PC-3 (cell line): ENCODE results near the gene INCA1. TPM values are rescaled to one million over a fixed set of nuclear protein-coding genes. Genes with fewer than 3 reads are reported as not detected.
A peak's percentile ranks its signal among the peaks of the same experiment; 100 is the strongest.

Experiments
- ATAC-seq: fragments of 200-7000 bp; cut with Tn5 transposase; 2 replicates; pipeline ENCODE4 v1.9.1; 2020; ENCODE audit warnings: mild to moderate bottlenecking, moderate library complexity
- BruUV-seq: library from RNA; stranded (reverse); fragments of 400-500 nt; replicated peaks from 2 replicates; lab custom pipeline; 2021; lab: Mats Ljungman, UMichigan
- CTCF ChIA-PET: fragments of 300-600 bp; sonication (Branson Sonifier 250); formaldehyde crosslinking; loops from one replicate; lab custom pipeline; 2022; ENCODE audit warnings: antibody characterized with exemption; lab: Charles Lee
- POLR2A ChIA-PET: fragments of 300-600 bp; sonication (Branson Sonifier 250); formaldehyde crosslinking; loops from one replicate; lab custom pipeline; 2022; ENCODE audit warnings: antibody characterized with exemption; ENCODE audit not compliant: unreplicated experiment; lab: Charles Lee
- DNase-seq: peaks from one replicate; pipeline ENCODE4 v3.0.0-alpha.2; 2015
- H2AFZ ChIP-seq: fragments of 300-600 bp; sonication (generic); 2 replicates; pipeline ENCODE4 v1.6.0; 2016; ENCODE audit warnings: antibody characterized with exemption, low read length
- H3F3A ChIP-seq: fragments of 300-600 bp; sonication (generic); one replicate; pipeline ENCODE4 v1.6.0; 2017; ENCODE audit warnings: antibody characterized with exemption, low read length, control low read depth, mild to moderate bottlenecking; ENCODE audit not compliant: unreplicated experiment
- H3K27ac ChIP-seq: fragments of 300-600 bp; sonication (generic); 2 replicates; pipeline ENCODE4 v1.5.1; 2016; ENCODE audit warnings: mild to moderate bottlenecking, low read length
- H3K27me3 ChIP-seq: fragments of 300-600 bp; sonication (generic); 2 replicates; pipeline ENCODE4 v1.6.1; 2016; ENCODE audit warnings: low read length, mixed read lengths
- H3K36me3 ChIP-seq: fragments of 300-600 bp; sonication (generic); 2 replicates; pipeline ENCODE4 v1.6.1; 2016; ENCODE audit warnings: low read depth, mixed run types, low read length, mixed read lengths
- H3K4me1 ChIP-seq: fragments of 300-600 bp; sonication (generic); 2 replicates; pipeline ENCODE4 v1.5.1; 2016; ENCODE audit warnings: low read length; ENCODE audit not compliant: insufficient read depth
- H3K4me2 ChIP-seq: fragments of 300-600 bp; sonication (generic); 2 replicates; pipeline ENCODE4 v1.6.0; 2016; ENCODE audit warnings: low read length
- H3K4me3 ChIP-seq: fragments of 300-600 bp; sonication (generic); 2 replicates; pipeline ENCODE4 v1.5.1; 2016; ENCODE audit warnings: mild to moderate bottlenecking, low read length, mixed read lengths
- H3K79me2 ChIP-seq: fragments of 300-600 bp; sonication (generic); 2 replicates; pipeline ENCODE4 v1.6.1; 2017; ENCODE audit warnings: low read length, mixed read lengths
- H3K9ac ChIP-seq: fragments of 300-600 bp; sonication (generic); 2 replicates; pipeline ENCODE4 v1.6.0; 2016; ENCODE audit warnings: mild to moderate bottlenecking, low read length
- H3K9me2 ChIP-seq: fragments of 300-600 bp; sonication (generic); replicated peaks from 2 replicates; pipeline ENCODE4 v1.6.1; 2016; ENCODE audit warnings: mixed run types, low read length, mixed read lengths
- H3K9me3 ChIP-seq: fragments of 300-600 bp; sonication (generic); 2 replicates; pipeline ENCODE4 v1.6.1; 2016; ENCODE audit warnings: low read length, mixed read lengths
- H4K20me1 ChIP-seq: fragments of 300-600 bp; sonication (generic); 2 replicates; pipeline ENCODE4 v1.6.1; 2016; ENCODE audit warnings: low read length, mixed read lengths
- EZH2 ChIP-seq: fragments of 300-600 bp; sonication (generic); IDR thresholded peaks from one replicate; pipeline ENCODE4 v1.6.1; 2017; ENCODE audit warnings: antibody characterized with exemption, mild to moderate bottlenecking, low read length; ENCODE audit not compliant: unreplicated experiment
- EZH2phosphoT487 ChIP-seq: fragments of 300-600 bp; sonication (generic); IDR thresholded peaks from 2 replicates; pipeline ENCODE4 v1.6.1; 2018; ENCODE audit warnings: mild to moderate bottlenecking, antibody characterized with exemption, low read length, borderline replicate concordance
- intact Hi-C: fragments of 100-400 bp; cut with micrococcal nuclease; formaldehyde crosslinking; loops from 2 replicates; pipeline ENCODE4 v1.9.0; 2023
- total RNA-seq: library from RNA; depleted of rRNA; stranded (reverse); fragments of >200 nt; gene quantifications from 2 replicates; pipeline ENCODE4 v1.2.3, GENCODE V29; 2014
- TF ChIP-seq, protein P1 (sequence below): fragments of 300-600 bp; sonication (generic); conservative IDR thresholded peaks from 2 replicates; pipeline ENCODE4 v1.5.1; 2017; ENCODE audit warnings: antibody characterized with exemption, low read depth, mild to moderate bottlenecking, low read length

Gene INCA1
- total RNA-seq, 1 experiment from 2014 or later, result not detected

DNA sequence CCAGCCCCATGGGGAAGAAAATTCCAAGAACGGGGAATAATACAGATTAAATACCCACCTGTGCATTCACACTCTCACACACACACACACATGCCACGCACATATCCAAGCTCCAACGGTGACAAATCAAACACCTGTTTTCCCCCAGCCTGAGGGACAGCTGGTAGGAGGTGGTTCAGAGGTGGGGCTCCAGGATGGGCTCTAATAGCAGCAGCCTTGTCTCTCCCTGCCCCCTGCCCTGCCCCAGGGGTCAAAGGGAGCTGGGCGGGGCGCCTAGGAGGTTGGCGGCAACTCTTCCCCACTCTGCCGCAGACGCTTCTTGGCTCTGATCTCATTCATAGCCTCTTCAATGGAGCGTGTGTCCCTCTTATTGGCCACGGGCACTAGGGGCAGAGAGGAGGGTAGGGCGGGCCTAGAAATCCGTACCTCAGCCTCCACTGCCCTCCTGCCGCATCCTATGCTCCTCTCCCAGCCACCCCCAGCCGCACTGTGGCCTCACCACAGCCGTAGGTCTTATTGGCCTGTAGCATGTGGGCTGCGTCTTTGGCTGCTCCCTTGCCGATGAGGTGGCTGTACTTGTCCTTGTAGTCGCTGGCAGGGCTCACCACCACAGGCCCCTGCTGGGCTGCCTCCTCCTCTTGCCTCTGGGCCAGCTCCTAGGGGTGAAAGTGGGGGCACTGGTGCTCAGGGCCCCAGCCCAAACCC lies 37.9 kb downstream of the INCA1 start:
- H3K9me2 ChIP-seq, result no peaks in the 10 kb centered on the region
- no peak overlapping the region for H3K27ac ChIP-seq
- no peaks in the 10 kb centered on the region for H3K9me3 ChIP-seq
- intact Hi-C loops, result no loop called here
- H2AFZ ChIP-seq, result no peak overlapping the region
- ChIA-PET POLR2A (no interaction called here), CTCF (no interaction called here)
- H3K4me3 ChIP-seq, result no peak overlapping the region
- no peaks in the 10 kb centered on the region for H3F3A ChIP-seq
- H3K9ac ChIP-seq, result no peak overlapping the region
- no peaks in the 10 kb centered on the region for H3K79me2 ChIP-seq
- H4K20me1 ChIP-seq, result no peaks in the 10 kb centered on the region
- TSS peak; percentile 82 for BruUV-seq
- H3K4me1 ChIP-seq, result no peaks in the 10 kb centered on the region
- no peaks in the 10 kb centered on the region for H3K27me3 ChIP-seq
- H3K36me3 ChIP-seq, result no peaks in the 10 kb centered on the region
- no peak overlapping the region for H3K4me2 ChIP-seq
- TF ChIP-seq EZH2, result no peak
- TF ChIP-seq, protein P1, sequence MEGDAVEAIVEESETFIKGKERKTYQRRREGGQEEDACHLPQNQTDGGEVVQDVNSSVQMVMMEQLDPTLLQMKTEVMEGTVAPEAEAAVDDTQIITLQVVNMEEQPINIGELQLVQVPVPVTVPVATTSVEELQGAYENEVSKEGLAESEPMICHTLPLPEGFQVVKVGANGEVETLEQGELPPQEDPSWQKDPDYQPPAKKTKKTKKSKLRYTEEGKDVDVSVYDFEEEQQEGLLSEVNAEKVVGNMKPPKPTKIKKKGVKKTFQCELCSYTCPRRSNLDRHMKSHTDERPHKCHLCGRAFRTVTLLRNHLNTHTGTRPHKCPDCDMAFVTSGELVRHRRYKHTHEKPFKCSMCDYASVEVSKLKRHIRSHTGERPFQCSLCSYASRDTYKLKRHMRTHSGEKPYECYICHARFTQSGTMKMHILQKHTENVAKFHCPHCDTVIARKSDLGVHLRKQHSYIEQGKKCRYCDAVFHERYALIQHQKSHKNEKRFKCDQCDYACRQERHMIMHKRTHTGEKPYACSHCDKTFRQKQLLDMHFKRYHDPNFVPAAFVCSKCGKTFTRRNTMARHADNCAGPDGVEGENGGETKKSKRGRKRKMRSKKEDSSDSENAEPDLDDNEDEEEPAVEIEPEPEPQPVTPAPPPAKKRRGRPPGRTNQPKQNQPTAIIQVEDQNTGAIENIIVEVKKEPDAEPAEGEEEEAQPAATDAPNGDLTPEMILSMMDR, result no peak
- no peak for TF ChIP-seq EZH2phosphoT487
- no peak for ATAC-seq
- DNase-seq, result no peak

DNA sequence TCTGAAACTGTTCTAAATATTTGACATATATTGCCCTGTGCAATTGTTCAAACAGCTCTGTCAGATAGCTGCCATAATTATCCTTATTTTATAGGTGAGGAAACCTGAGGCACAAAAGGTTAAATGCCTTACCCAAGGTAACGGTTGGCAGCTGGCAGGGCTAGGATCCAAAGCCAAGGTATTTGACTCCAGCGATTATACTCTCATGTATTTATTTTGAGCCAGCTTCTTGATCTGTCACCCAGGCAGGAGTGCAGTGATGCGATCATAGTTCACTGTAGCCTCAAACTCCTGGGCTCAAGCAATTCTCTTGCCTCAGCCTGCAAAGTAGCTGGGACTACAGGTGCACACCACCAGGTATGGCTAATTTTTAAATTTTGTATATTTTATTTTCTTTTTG lies 39.2 kb downstream of the INCA1 start:
- H3K9me3 ChIP-seq, result no peaks in the 10 kb centered on the region
- DNase-seq, result no peak
- no peak for TF ChIP-seq EZH2
- TF ChIP-seq, protein P1, result no peak
- no peak for TF ChIP-seq EZH2phosphoT487
- no peak for ATAC-seq
- no peak overlapping the region for H3K4me3 ChIP-seq
- H2AFZ ChIP-seq, result no peak overlapping the region
- intact Hi-C loops, result no loop called here
- no peaks in the 10 kb centered on the region for H4K20me1 ChIP-seq
- H3F3A ChIP-seq, result no peaks in the 10 kb centered on the region
- ChIA-PET POLR2A (no interaction called here), CTCF (no interaction called here)
- no peaks in the 10 kb centered on the region for H3K4me1 ChIP-seq
- no TSS peak for BruUV-seq
- H3K79me2 ChIP-seq, result no peaks in the 10 kb centered on the region
- H3K4me2 ChIP-seq, result no peak overlapping the region
- H3K27me3 ChIP-seq, result no peaks in the 10 kb centered on the region
- no peaks in the 10 kb centered on the region for H3K9me2 ChIP-seq
- H3K9ac ChIP-seq, result no peak overlapping the region
- H3K27ac ChIP-seq, result no peak overlapping the region
- H3K36me3 ChIP-seq, result no peaks in the 10 kb centered on the region

DNA sequence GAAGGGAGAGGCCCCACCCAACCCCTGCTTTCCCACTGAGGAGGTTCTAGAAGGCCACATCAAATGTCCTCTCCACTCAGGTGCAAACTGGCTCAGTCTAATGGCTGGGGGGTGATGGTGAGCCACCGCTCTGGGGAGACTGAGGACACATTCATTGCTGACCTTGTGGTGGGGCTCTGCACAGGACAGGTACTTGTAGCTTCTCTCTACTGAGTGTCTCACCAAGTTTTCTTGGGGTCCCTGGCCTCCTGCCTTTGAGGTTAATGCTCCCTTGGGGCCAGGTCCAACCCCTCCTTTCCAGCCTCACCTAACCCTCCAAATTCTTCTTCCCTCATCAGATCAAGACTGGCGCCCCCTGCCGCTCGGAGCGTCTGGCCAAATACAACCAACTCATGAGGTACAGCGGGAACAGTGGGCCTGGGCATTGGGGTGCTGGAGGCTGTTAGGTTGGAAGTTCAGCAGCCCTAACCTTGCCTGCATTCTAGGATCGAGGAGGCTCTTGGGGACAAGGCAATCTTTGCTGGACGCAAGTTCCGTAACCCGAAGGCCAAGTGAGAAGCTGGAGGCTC lies 40.7 kb downstream of the INCA1 start:
- Histone ChIP-seq H3K36me3 (no peaks in the 10 kb centered on the region), H3K9me3 (no peaks in the 10 kb centered on the region), H3K4me1 (no peaks in the 10 kb centered on the region), H3K4me3 (no peak overlapping the region), H3K27ac (no peak overlapping the region), H3F3A (no peaks in the 10 kb centered on the region), H3K9me2 (no peaks in the 10 kb centered on the region), H3K4me2 (no peak overlapping the region), H3K9ac (no peak overlapping the region), H3K27me3 (no peaks in the 10 kb centered on the region), H4K20me1 (no peaks in the 10 kb centered on the region), H3K79me2 (no peaks in the 10 kb centered on the region), H2AFZ (no peak overlapping the region)
- no peak for ATAC-seq
- TF ChIP-seq EZH2phosphoT487 (no peak), EZH2 (no peak)
- TF ChIP-seq, protein P1, result peak; percentile 22; the same call in 1 of the 2 replicates
- no TSS peak for BruUV-seq
- no peak for DNase-seq
- intact Hi-C loops, result no loop called here
- CTCF ChIA-PET, result no interaction called here
- POLR2A ChIA-PET, result no interaction called here
